Measurements from ENCODE around the gene NT5DC3. TPM values are rescaled to one million over a fixed set of nuclear protein-coding genes. Genes with fewer than 3 reads are reported as not detected.

NT5DC3 gene
- total RNA-seq, 1 experiment from 2014 or later: 11.8 TPM

- Histone ChIP-seq H3K4me3 (no peak overlapping the region), H3K27me3 (no peaks in the 10 kb centered on the region), H3K36me3 (no peaks in the 10 kb centered on the region), H3K9me3 (no peaks in the 10 kb centered on the region)
- DNase-seq: no peak
These were observed 112.7 kb downstream of the NT5DC3 start for GRCh38 chr12:103728323-103728722.

GRCh38 chr12:103727638-103728037 is 113.4 kb downstream of the NT5DC3 start:
- DNase-seq: no peak
- H3K27me3 ChIP-seq: no peaks in the 10 kb centered on the region
- no peak overlapping the region for H3K4me3 ChIP-seq

GRCh38 chr12:103725398-103725797 is 115.6 kb downstream of the NT5DC3 start:
- Histone ChIP-seq H3K9me3 (no peaks in the 10 kb centered on the region), H3K27me3 (no peaks in the 10 kb centered on the region)

More at GRCh38 chr12:103727638-103728037, 113.4 kb downstream of the NT5DC3 start:
- Histone ChIP-seq H3K9me3 (no peaks in the 10 kb centered on the region), H3K36me3 (no peaks in the 10 kb centered on the region)

More at GRCh38 chr12:103725398-103725797, 115.6 kb downstream of the NT5DC3 start:
- no peak for DNase-seq
- Histone ChIP-seq H3K4me3 (no peak overlapping the region), H3K36me3 (no peaks in the 10 kb centered on the region)

Other genes with a start within 250 kb of the NT5DC3 start
- gene HSP90B1, start 89.2 kb upstream of the NT5DC3 start, total RNA-seq (2014; rRNA removed; shearing (Covaris generic); ENCODE audit: low replicate concordance): 364 and 534 TPM in 2 replicates
- 24.6 and 42.0 TPM in 2 replicates for gene TDG, start 124.6 kb upstream of the NT5DC3 start, total RNA-seq (2014; rRNA removed; shearing (Covaris generic); ENCODE audit: low replicate concordance)
- not detected in 2 replicates for gene GLT8D2, start 209.0 kb upstream of the NT5DC3 start, total RNA-seq (2014; rRNA removed; shearing (Covaris generic); ENCODE audit: low replicate concordance)
- 6.1 and 16.3 TPM in 2 replicates for gene HCFC2, start 223.3 kb upstream of the NT5DC3 start, total RNA-seq (2014; rRNA removed; shearing (Covaris generic); ENCODE audit: low replicate concordance)

All from MG63 (cell line).